ENCODE results near the gene LRMDA. TPM values are rescaled to one million over a fixed set of nuclear protein-coding genes. Genes with fewer than 3 reads are reported as not detected.

Gene LRMDA
- total RNA-seq, 3 donors from 2014 or later: 9.4 to 14.9 (median 10.3) TPM

DNA sequence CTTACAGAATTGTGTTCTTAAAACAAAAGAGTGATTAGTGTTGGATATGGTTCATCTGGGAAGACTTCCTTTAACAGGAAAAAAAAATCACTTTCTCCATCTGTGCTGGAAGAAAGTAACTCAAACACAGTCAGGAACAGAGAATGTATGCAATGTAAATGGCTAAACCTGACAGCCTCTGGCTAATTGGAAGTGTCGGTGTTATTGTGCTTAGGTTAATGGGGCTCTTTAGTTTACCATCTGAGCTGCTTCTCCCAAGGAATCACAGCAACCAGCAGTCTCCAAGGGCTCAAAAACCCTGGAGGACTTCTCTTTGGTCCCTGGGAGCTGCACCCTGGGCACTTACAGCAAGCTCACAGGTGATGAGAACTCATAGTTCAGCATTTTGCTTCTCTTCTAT is 724.5 kb downstream of the LRMDA start:
- TF ChIP-seq, protein P1, sequence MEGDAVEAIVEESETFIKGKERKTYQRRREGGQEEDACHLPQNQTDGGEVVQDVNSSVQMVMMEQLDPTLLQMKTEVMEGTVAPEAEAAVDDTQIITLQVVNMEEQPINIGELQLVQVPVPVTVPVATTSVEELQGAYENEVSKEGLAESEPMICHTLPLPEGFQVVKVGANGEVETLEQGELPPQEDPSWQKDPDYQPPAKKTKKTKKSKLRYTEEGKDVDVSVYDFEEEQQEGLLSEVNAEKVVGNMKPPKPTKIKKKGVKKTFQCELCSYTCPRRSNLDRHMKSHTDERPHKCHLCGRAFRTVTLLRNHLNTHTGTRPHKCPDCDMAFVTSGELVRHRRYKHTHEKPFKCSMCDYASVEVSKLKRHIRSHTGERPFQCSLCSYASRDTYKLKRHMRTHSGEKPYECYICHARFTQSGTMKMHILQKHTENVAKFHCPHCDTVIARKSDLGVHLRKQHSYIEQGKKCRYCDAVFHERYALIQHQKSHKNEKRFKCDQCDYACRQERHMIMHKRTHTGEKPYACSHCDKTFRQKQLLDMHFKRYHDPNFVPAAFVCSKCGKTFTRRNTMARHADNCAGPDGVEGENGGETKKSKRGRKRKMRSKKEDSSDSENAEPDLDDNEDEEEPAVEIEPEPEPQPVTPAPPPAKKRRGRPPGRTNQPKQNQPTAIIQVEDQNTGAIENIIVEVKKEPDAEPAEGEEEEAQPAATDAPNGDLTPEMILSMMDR (IDR thresholded peaks at IDR 0.05): no peak
- DNase-seq: no peak
- no peaks in the 10 kb centered on the region for H3K36me3 ChIP-seq (ENCODE audit: low read depth)
- H3K4me1 ChIP-seq (ENCODE audit: low read depth): no peaks in the 10 kb centered on the region
- no peak for ATAC-seq
- no peak overlapping the region for H3K4me3 ChIP-seq
- H3K9me3 ChIP-seq: no peaks in the 10 kb centered on the region
- intact Hi-C loops (cut with DNase I, micrococcal nuclease): no loop called here

DNA sequence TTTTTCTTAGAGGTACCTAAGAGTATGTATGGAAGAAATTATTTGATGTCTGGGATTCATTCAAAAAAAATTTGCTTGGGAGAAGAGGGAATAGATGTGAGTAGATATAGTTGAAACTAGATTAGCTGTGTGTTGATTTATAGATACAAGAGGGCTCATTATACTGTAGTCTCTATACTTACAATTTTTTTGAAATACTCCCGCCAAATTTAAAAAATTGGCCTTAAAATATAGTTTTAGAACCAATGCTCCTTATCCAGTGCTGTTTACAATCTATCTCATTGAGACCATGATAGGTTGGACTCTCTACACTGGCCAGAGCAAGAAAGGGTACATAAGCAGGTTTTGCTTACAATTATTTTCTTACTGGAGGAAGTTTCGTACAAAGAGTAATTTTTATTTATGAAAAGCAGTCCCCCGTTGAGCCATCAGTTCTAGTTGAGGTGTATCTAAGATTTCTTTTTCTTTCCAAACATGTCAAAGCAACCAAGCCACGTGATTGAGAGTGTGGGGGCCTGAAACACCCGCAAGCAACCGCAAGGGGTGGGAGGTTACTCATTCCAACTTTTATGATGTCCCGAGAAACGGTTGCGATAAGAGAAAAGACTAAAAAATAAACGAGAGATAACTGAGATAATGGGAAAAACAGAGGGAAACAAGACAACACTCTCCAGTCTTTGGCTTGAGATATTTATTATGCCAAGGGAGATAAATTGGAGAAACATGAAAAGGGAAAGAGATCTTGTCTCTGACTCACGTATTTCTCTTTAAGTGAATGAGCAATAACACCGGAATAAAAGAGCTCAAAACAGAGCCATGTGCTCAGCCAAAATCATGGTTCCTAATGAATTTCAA is 729.2 kb downstream of the LRMDA start:
- Histone ChIP-seq H3K4me3 (no peak overlapping the region), H3K4me1 (ENCODE audit: low read depth) (no peaks in the 10 kb centered on the region), H3K36me3 (ENCODE audit: low read depth) (no peaks in the 10 kb centered on the region), H3K9me3 (no peaks in the 10 kb centered on the region)
- TF ChIP-seq, protein P1 (IDR thresholded peaks at IDR 0.05): no peak
- DNase-seq (no peak), ATAC-seq (no peak)
- intact Hi-C loops (cut with DNase I, micrococcal nuclease): no loop called here

DNA sequence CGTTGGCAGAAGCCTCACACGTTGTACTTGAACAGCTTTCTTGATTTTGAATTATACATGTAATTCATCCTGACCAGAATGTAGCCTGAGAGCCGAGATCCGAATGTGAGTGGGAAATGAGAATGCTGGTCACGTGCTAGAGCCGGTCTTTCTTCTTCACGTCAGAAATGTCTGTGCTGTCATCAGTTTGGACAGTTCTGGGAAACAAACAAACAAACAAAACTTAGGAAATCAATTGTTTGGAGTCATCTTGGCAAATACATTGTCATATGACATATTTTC is 729.8 kb downstream of the LRMDA start:
- no peaks in the 10 kb centered on the region for H3K9me3 ChIP-seq
- DNase-seq (no peak), ATAC-seq (no peak)
- H3K36me3 ChIP-seq (ENCODE audit: low read depth): no peaks in the 10 kb centered on the region
- no peaks in the 10 kb centered on the region for H3K4me1 ChIP-seq (ENCODE audit: low read depth)
- H3K4me3 ChIP-seq: no peak overlapping the region
- intact Hi-C loops (cut with DNase I, micrococcal nuclease): no loop called here
- TF ChIP-seq, protein P1 (IDR thresholded peaks at IDR 0.05): no peak

DNA sequence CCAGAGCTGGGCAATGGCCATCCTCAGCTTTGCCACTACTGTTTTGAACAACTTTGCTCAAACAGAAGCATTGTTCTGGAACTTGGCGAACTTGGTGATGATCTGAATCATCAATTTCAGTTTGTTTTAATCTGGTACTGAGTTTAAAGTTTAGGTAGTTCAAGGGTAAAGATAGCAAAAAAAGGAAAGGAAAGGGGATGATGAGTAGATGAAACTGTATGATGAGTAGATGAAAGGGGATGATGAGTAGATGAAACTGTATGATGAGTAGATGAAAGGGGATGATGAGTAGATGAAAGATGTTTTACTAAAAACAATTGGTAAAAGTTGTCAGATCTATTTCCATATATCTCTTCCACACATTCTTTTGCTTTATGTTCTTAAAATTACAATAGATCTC is 737.0 kb downstream of the LRMDA start:
- TF ChIP-seq, protein P1 (IDR thresholded peaks at IDR 0.05): no peak
- DNase-seq (no peak), ATAC-seq (no peak)
- Histone ChIP-seq H3K4me1 (ENCODE audit: low read depth) (no peaks in the 10 kb centered on the region), H3K4me3 (no peak overlapping the region), H3K36me3 (ENCODE audit: low read depth) (no peaks in the 10 kb centered on the region), H3K9me3 (no peaks in the 10 kb centered on the region)
- intact Hi-C loops (cut with DNase I, micrococcal nuclease): no loop called here

DNA sequence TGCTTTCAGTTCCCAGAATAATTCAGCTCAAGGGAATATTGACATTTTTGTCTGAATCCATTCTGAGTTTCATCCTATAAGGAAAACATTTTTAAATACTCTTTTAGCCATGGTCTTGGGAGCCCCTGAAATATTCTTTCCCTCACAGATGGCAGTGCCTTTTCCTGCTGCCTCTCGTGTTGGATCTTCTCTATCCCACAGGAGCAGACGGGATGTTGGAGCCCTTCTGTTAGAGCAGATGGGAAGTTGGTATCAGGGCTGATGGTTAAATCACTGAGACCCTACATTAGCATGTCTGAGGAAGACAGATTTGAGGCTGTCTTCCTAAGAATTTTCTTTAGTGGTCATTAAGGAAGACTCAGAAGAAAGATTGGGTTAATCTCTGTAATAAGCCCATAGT is 737.8 kb downstream of the LRMDA start:
- no peak for DNase-seq
- Histone ChIP-seq H3K4me3 (no peak overlapping the region), H3K4me1 (ENCODE audit: low read depth) (no peaks in the 10 kb centered on the region), H3K36me3 (ENCODE audit: low read depth) (no peaks in the 10 kb centered on the region), H3K9me3 (no peaks in the 10 kb centered on the region)
- intact Hi-C loops (cut with DNase I, micrococcal nuclease): no loop called here
- ATAC-seq: no peak
- TF ChIP-seq, protein P1 (IDR thresholded peaks at IDR 0.05): no peak

Data from mucosa of descending colon (tissue), 3 donors.